Urothelium cell line (cell line): ENCODE data around the gene TMEM229B.

ENCODE experiments used
- DNase-seq: peaks from one replicate; pipeline ENCODE4 v3.0.0; 2011; ENCODE audit warnings: low spot score, mixed read lengths
- FAIRE-seq: peaks from 2 replicates; lab custom pipeline; 2011; peaks lifted over from hg19 to GRCh38; lab: Jason Lieb, UNC

TMEM229B gene

DNA sequence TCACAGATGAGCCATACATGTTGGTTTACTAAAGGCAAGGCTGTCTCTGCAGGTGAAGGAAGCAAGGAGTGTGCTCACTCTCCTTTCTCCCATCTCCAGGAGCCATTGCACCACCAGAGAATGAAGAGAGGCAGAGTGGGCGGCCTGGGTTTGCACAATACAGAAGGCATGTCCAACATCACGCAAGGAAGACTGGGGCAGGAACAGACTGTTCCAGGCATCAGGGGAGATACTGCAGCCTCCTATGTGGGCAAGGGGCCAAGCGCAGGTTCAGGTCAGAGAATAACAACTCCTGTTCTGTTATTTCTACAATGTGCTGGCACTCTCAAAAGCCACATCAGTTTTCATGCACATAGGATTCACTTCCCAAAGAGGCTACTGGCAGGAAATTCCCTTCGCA, 1.7 kb upstream of the TMEM229B start:
- peak; percentile 53 for FAIRE-seq
- no peak for DNase-seq

DNA sequence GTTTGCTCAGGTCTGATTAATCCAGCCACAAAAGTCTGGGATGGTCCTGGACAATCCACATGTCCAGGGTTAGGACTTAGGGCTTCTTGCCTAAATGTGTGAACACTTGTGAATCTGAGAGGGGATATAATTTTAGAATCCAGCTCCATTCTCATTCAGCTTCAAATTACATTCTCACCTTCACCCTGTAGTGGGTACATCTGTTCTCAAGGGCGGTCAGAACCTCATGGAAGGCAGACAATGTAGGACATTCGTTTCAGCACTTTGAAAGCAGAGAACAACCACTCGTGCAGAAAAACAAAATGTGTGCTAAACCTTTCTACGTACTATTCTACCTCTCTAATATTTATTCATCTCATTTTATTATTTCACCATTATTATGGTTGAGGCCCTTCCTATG, 1.2 kb downstream of the TMEM229B start:
- DNase-seq (no peak), FAIRE-seq (peak; percentile 62)

- DNase-seq (no peak), FAIRE-seq (peak; percentile 76)
Observed at GRCh38 chr14:67486890-67487289, 1.6 kb downstream of the TMEM229B start.

GRCh38 chr14:67485501-67486095, 2.9 kb downstream of the TMEM229B start:
- FAIRE-seq (peak; percentile 44), DNase-seq (no peak)

DNA sequence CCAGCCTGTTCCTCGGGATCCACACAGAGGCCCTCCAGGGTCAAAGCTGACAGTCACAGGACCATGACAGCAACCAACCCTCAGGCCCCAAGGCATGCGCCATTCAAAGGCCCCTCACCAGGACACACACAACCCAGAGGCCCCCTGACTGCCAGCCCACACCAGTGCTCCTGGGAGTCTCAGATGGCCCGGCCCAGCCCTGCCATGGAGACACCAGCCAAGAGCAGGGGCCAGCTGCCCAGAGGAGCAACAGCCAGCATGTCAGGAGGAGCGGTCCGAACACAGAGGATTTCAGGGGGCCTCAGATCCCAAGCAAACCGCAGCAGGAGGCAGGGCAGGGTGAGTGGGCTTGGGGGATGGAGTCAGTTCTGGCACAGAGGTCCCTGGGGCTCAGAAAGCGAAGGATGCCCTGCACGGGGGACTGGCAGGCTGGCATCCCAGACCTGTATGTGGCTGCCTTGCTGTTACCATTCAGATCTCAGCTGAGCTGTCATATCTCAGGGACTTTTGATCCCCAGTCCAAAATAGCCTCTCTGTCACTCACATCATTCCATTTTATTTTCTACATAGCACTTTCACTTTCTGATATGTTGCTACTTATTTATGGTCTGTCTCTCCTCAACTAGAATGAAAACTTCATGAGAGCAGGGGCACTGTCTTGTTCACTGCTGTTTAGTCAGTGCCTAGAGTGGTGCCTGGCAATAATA, 4.8 kb downstream of the TMEM229B start:
- FAIRE-seq (peak; percentile 63), DNase-seq (no peak)

GRCh38 chr14:67482231-67483164, 6.0 kb downstream of the TMEM229B start:
- FAIRE-seq, result peak; percentile 56

DNA sequence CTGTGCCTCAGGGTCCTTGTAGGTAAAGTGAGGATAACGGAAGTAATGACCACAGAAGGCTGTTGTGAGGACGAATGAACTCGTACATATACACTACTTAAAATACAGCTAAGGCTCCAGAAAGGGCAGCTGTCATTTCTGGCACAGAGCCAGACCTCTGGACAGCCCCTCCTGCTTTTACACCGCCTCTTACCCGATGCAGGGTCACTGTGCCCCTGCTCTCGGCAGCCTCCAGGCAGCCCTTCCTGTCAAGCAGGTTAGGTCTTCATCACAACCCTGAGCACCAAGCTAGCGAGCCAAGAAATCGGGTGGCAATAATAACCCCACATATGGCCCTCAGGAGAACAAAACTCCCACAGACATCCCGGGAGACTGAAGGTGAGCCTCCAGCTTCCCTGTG, 8.5 kb downstream of the TMEM229B start:
- FAIRE-seq (peak; percentile 89), DNase-seq (no peak)

More at GRCh38 chr14:67482231-67483164, 6.0 kb downstream of the TMEM229B start:
- no peak for DNase-seq

DNA sequence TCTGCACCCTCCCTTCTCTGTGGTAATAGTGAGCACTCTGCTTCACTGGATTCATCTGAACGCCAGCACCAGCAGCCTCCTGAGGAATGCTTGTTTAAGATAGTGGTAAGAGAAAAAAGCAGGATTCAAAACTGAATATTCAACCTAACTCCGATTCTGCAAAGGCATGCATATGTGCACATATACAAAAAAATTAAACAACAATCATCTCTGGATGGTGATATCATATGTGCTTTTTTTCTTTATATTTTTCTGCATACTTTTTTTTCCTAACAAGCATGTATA, 9.8 kb downstream of the TMEM229B start:
- FAIRE-seq, result peak; percentile 48

DNA sequence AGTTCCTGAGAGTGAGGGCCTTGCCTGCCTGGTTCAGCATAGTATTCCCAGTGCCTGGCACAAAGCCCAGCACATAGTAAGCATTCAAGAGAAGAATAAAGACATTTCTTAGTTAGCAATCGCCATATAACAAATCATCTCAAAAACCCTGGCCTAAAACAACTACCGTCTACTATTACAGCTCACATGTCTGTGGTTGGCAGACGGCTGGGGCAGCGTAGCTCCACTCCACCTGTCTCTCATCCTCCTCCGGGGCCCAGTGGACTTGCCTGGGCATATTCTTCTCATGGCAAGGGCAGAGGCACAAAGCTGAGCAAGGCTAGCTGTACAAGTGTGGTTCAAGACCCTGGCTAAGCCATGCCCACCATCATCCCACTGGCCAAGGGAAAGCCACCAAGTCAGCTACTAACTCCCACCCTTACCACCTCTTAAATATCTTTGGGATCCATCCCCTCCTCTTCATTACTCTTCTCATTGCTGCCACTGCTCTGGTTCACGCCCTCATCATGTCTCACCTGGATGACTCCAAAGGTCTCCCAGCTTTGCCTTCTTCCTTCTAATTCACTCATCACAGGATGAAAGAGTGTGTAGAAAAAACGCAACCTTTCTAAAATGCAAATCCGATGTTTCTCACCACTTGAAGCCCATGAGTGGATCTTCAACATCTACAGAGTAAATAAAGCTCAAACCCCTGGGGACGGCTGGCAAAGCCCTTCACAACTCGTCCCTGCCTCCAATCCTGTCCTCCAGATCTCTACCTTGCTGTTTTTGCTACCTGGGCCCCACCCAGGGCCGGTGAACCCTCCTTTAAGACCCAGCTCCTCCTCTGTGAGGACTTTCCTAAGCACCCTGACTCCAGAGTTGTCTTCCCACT, 10.4 kb downstream of the TMEM229B start:
- peak; percentile 61 for DNase-seq
- peak; percentile 91 for FAIRE-seq

More for the DNA sequence above, 9.8 kb downstream of the TMEM229B start:
- DNase-seq, result no peak

GRCh38 chr14:67474366-67474765, 14.2 kb downstream of the TMEM229B start:
- FAIRE-seq (peak; percentile 53), DNase-seq (no peak)

DNA sequence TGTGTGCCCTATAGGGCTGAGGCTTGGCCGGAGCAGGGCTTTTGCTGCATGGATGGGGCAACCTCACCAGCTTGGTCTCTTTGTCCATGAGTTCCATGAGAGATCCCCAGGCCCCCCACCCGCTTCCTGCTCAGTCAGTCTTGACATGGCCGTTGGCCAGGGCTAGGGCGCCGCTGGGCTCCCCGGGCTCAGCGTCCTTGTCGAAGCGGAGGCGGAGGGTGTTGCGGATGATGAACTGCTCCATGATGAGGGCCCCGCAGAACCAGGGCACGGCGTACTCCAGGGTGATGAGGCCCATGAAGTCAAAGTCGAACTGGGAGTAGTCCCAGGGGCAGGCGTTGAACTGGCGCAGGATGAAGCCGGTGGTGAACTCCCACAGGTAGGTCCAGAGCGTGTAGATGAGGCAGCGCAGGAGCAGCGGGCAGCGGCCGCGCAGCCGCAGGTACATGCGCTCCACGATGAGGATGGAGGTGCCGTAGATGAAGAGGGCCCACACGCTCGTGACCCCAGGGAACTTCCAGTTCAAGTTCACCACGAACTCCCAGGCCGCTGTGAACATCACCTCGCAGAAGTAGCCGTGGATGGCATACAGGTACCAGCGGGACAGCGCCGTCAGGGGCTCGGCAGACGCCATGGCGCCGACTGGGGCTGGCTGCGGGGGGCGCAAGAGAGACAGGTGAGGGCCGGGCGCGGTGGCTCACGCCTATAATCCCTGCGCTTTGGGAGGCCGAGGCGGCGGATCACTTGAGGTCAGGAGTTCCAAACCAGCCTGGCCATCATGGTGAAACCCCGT, 15.0 kb downstream of the TMEM229B start:
- FAIRE-seq (peak; percentile 50), DNase-seq (no peak)

- DNase-seq (no peak), FAIRE-seq (peak; percentile 59)
Observed at GRCh38 chr14:67472726-67473125, 15.8 kb downstream of the TMEM229B start.

GRCh38 chr14:67469954-67470353, 18.6 kb downstream of the TMEM229B start:
- FAIRE-seq, result peak; percentile 72
- no peak for DNase-seq

DNA sequence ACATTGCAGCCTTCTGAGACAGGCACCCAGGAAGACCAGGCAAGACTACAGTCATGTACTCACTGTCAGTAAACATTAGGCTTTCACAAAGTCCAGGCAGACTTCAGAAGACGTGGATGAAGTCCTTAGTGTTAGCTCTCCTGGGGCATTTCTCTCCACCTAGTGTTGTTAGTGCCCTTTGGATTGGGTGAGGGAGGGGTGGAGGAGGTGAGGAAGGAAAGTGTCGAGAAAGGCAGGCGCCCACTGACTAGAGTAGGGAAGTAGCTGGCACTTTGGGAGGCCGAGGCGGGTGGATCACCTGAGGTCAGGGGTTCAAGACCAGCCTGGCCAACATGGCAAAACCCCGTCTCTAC, 20.2 kb downstream of the TMEM229B start:
- DNase-seq, result no peak

GRCh38 chr14:67467134-67467533, 21.4 kb downstream of the TMEM229B start:
- no peak for DNase-seq
- FAIRE-seq, result peak; percentile 27

More for the DNA sequence above, 20.2 kb downstream of the TMEM229B start:
- FAIRE-seq, result peak; percentile 71

- peak; percentile 63 for FAIRE-seq
Observed at GRCh38 chr14:67464879-67465278, 23.6 kb downstream of the TMEM229B start.

DNA sequence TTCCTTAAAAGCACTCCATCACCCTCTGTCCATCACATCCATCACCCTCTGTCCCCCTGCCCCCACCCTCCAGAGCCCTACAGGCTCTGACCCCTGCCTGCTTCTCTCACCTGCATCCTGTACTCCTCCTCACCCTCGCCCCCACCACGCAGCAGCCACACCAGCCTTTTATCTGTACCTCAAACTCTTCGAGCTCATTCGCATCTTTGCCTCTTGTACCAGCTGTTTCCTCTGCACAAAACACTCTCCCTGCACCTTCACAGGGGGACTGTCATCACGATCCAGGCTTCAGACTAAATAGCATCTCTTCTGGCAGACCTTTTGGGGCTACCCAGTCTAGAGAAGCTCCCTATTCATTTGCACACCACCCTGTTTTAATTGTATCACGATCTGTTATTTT, 24.1 kb downstream of the TMEM229B start:
- DNase-seq (no peak), FAIRE-seq (no peak)

More at GRCh38 chr14:67464879-67465278, 23.6 kb downstream of the TMEM229B start:
- DNase-seq, result no peak

GRCh38 chr14:67463900-67464299, 24.6 kb downstream of the TMEM229B start:
- FAIRE-seq, result peak; percentile 93
- DNase-seq, result no peak

- no peak for DNase-seq
- peak; percentile 91 for FAIRE-seq
Observed at GRCh38 chr14:67461996-67462395, 26.5 kb downstream of the TMEM229B start.
